DND-41 (cell line): ENCODE data around the gene KDM1A.

ENCODE experiments used
- CTCF ChIP-seq: IDR thresholded peaks from 2 replicates; pipeline ENCODE4 v1.5.1; 2012; ENCODE audit warnings: borderline replicate concordance, low read length, moderate library complexity, mild to moderate bottlenecking; ENCODE audit not compliant: poor library complexity, severe bottlenecking; ENCODE audit errors: extremely low read depth
- EZH2 ChIP-seq: IDR thresholded peaks from 3 replicates; pipeline ENCODE4 v1.6.1; 2012; ENCODE audit warnings: borderline replicate concordance, low read depth, mild to moderate bottlenecking, moderate library complexity, low read length, inconsistent platforms; ENCODE audit not compliant: severe bottlenecking

GRCh38 chr1:23018661-23019093 is 591 bp upstream of the KDM1A start:
- TF ChIP-seq CTCF (no peak), EZH2 (no peak)
